ENCODE results near the gene PLD2.

DNA sequence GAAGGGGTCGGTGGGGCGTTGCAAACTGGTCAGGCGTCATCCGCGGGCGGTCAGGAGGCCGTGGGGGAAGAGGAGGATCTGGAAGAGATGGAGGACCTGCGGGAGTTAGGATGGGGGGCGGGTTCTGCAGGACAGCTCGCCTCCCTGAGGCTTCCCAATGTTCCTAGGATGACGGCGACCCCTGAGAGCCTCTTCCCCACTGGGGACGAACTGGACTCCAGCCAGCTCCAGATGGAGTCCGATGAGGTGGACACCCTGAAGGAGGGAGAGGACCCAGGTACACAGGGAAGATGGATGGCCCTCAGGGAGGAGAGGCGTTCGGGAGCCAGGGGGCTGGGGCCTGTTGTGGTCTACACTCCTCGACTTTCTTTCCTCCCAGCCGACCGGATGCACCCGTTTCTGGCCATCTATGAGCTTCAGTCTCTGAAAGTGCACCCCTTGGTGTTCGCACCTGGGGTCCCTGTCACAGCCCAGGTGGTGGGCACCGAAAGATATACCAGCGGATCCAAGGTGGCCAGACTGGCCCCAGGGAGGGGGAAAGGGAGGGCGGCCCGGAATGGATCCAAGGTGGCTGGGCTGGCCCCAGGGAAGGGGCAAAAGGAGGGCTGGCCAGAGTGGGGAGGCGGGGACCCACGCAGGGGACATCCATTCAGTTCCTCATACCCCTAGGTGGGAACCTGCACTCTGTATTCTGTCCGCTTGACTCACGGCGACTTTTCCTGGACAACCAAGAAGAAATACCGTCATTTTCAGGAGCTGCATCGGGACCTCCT, 839 bp downstream of the PLD2 start:
- TF ChIP-seq, protein P1, sequence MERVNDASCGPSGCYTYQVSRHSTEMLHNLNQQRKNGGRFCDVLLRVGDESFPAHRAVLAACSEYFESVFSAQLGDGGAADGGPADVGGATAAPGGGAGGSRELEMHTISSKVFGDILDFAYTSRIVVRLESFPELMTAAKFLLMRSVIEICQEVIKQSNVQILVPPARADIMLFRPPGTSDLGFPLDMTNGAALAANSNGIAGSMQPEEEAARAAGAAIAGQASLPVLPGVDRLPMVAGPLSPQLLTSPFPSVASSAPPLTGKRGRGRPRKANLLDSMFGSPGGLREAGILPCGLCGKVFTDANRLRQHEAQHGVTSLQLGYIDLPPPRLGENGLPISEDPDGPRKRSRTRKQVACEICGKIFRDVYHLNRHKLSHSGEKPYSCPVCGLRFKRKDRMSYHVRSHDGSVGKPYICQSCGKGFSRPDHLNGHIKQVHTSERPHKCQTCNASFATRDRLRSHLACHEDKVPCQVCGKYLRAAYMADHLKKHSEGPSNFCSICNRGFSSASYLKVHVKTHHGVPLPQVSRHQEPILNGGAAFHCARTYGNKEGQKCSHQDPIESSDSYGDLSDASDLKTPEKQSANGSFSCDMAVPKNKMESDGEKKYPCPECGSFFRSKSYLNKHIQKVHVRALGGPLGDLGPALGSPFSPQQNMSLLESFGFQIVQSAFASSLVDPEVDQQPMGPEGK (CRISPR knock-in tag; IDR thresholded peaks at IDR 0.05; ENCODE audit: borderline replicate concordance): no peak
- TF ChIP-seq ZNF644 (tag; IDR thresholded peaks at IDR 0.05; ENCODE audit: low read depth): no peak
- TF ChIP-seq CTCF (IDR thresholded peaks at IDR 0.05 in 2 of 3, conservative IDR thresholded peaks at IDR 0.05 in 1 of 3; ENCODE audit: insufficient read depth in 2 of 3, low read depth in 1 of 3, low read length in 3 of 3): no peak
- TF ChIP-seq EP300 (IDR thresholded peaks at IDR 0.05; ENCODE audit: low read length): no peak
- no peak for TF ChIP-seq NFRKB (IDR thresholded peaks at IDR 0.05; ENCODE audit: low read depth)
- no peak for TF ChIP-seq ELF4 (CRISPR knock-in tag; IDR thresholded peaks at IDR 0.05)
- TF ChIP-seq POLR2AphosphoS5 (IDR thresholded peaks at IDR 0.05; ENCODE audit: control insufficient read depth, insufficient read depth, low read depth, low read length): no peak
- no peak for TF ChIP-seq ARNT (IDR thresholded peaks at IDR 0.05)
- TF ChIP-seq YY1 (IDR thresholded peaks at IDR 0.05; ENCODE audit: borderline replicate concordance in 1 of 3, control insufficient read depth in 1 of 3, extremely low read depth in 1 of 3, insufficient read depth in 3 of 3, insufficient read length in 1 of 3, insufficient replicate concordance in 2 of 3, low read depth in 1 of 3, low read length in 2 of 3): no peak
- no peak for TF ChIP-seq POLR2A (conservative IDR thresholded peaks at IDR 0.05)
- TF ChIP-seq RBFOX2 (IDR thresholded peaks at IDR 0.05; ENCODE audit: low read depth, low read length): no peak
- no peak for TF ChIP-seq MAFG (tag; conservative IDR thresholded peaks at IDR 0.05)
